HepG2 (cell line): ENCODE data around the gene HIPK2. TPM values are rescaled to one million over a fixed set of nuclear protein-coding genes. Genes with fewer than 3 reads are reported as not detected.
A peak's percentile ranks its signal among the peaks of the same experiment; 100 is the strongest.

ENCODE experiments used
- ATAC-seq: fragments of 200-7000 bp; cut with Tn5 transposase; 3 replicates; pipeline ENCODE4 v1.9.1; 2020; ENCODE audit warnings: mild to moderate bottlenecking, moderate library complexity
- BruUV-seq: library from RNA; stranded (reverse); fragments of 400-500 nt; replicated peaks from 2 replicates; lab custom pipeline; 2021; lab: Mats Ljungman, UMichigan
- CTCF ChIA-PET: fragments of 300-600 bp; formaldehyde crosslinking; extraction: SDS; loops from one replicate; lab custom pipeline; 2021; ENCODE audit warnings: low total read pairs, inconsistent platforms, low intra/inter-chr PET ratio; lab: Yijun Ruan, JAX
- POLR2A ChIA-PET: fragments of 350-600 bp; sonication (Branson Sonifier 250); formaldehyde crosslinking; loops from one replicate; lab custom pipeline; 2020; ENCODE audit warnings: antibody characterized with exemption, inconsistent platforms; lab: Yijun Ruan, JAX
- DNase-seq: peaks from one replicate; pipeline ENCODE4 v3.0.0-alpha.2; 2015; ENCODE audit warnings: low spot score
- FAIRE-seq: peaks from 3 replicates; lab custom pipeline; 2011; peaks lifted over from hg19 to GRCh38; lab: Jason Lieb, UNC
- H2AFZ ChIP-seq: one replicate; pipeline ENCODE4 v1.6.1; 2011; ENCODE audit warnings: low read length, inconsistent platforms
- H3K27ac ChIP-seq: fragments of 300-600 bp; 3 replicates; pipeline ENCODE4 v1.8.0; 2011; ENCODE audit warnings: mixed run types, mild to moderate bottlenecking, mixed read lengths, low read length, inconsistent platforms; ENCODE audit not compliant: insufficient read depth; ENCODE audit errors: extremely low read length
- H3K27me3 ChIP-seq, 2 experiments: fragments of 200-600 bp in 1 of 2; 2 replicates in 1 of 2; 3 replicates in 1 of 2; pipeline versions ENCODE4 v1.6.0 to v1.8.0; 2011; ENCODE audit warnings: low read length in 2 of 2, mild to moderate bottlenecking in 2 of 2, moderate library complexity in 2 of 2, inconsistent platforms in 1 of 2; ENCODE audit not compliant: insufficient read depth in 2 of 2, control insufficient read depth in 1 of 2
- H3K36me3 ChIP-seq, 2 experiments: fragments of 200-600 bp in 1 of 2; replicated peaks in 1 of 2; 2 replicates in 1 of 2; 3 replicates in 1 of 2; pipeline versions ENCODE4 v1.5.1 to v1.8.0; 2011; ENCODE audit warnings: low read length in 2 of 2, inconsistent platforms in 1 of 2; ENCODE audit not compliant: insufficient read depth in 2 of 2, control insufficient read depth in 1 of 2
- H3K4me1 ChIP-seq: 2 replicates; pipeline ENCODE4 v1.5.1; 2012; ENCODE audit warnings: low read length, inconsistent platforms; ENCODE audit not compliant: insufficient read depth
- H3K4me2 ChIP-seq: 2 replicates; pipeline ENCODE4 v1.6.0; 2011; ENCODE audit warnings: low read depth, low read length, inconsistent platforms
- H3K4me3 ChIP-seq, 3 experiments: fragments of 200-600 bp in 1 of 3; sonication (generic), shearing (Covaris generic) in 1 of 3; replicated peaks in 1 of 3; 2 replicates each; pipeline ENCODE4 v1.5.1; 2011 to 2016; ENCODE audit warnings: low read length in 3 of 3, inconsistent platforms in 2 of 3, low read depth in 2 of 3, mild to moderate bottlenecking in 2 of 3, control low read depth in 1 of 3, mixed read lengths in 1 of 3; ENCODE audit not compliant: insufficient read depth in 1 of 3
- H3K79me2 ChIP-seq: one replicate; pipeline ENCODE4 v1.6.1; 2011; ENCODE audit warnings: low read length, inconsistent platforms; ENCODE audit not compliant: insufficient read depth
- H3K9ac ChIP-seq: 2 replicates; pipeline ENCODE4 v1.6.0; 2011; ENCODE audit warnings: mild to moderate bottlenecking, low read depth, low read length, inconsistent platforms; ENCODE audit not compliant: insufficient read depth
- H3K9me3 ChIP-seq: 2 replicates; pipeline ENCODE4 v1.5.1; 2012; ENCODE audit warnings: mild to moderate bottlenecking, low read length
- H4K20me1 ChIP-seq: 2 replicates; pipeline ENCODE4 v1.6.0; 2011; ENCODE audit warnings: inconsistent platforms, mild to moderate bottlenecking, low read length, moderate library complexity; ENCODE audit not compliant: insufficient read depth
- ADNP ChIP-seq: sonication (generic); formaldehyde crosslinking; IDR thresholded peaks from 2 replicates; pipeline ENCODE4 v1.4.0; 2020; ENCODE audit warnings: missing genetic modification reagents
- ARNT2 ChIP-seq: sonication (generic); formaldehyde crosslinking; IDR thresholded peaks from 2 replicates; pipeline ENCODE4 v1.8.0; 2022; ENCODE audit warnings: mild to moderate bottlenecking, low read depth, missing genetic modification reagents, moderate library complexity
- BORCS8-MEF2B ChIP-seq: sonication (generic); formaldehyde crosslinking; IDR thresholded peaks from 2 replicates; pipeline ENCODE4 v1.8.0; 2022; ENCODE audit warnings: mild to moderate bottlenecking, missing genetic modification reagents
- CEBPB ChIP-seq: IDR thresholded peaks from 2 replicates; pipeline ENCODE4 v1.6.1; 2011; ENCODE audit warnings: low read depth, low read length, improper control_type of control experiment, borderline replicate concordance
- DR1 ChIP-seq: sonication (generic); formaldehyde crosslinking; IDR thresholded peaks from 2 replicates; pipeline ENCODE4 v1.8.0; 2021; ENCODE audit warnings: mild to moderate bottlenecking, missing genetic modification reagents, inconsistent platforms
- ERF ChIP-seq: IDR thresholded peaks from 2 replicates; pipeline ENCODE4 v1.6.1; 2018; ENCODE audit warnings: missing biosample characterization, missing genetic modification reagents
- HOXA3 ChIP-seq: sonication (generic); formaldehyde crosslinking; IDR thresholded peaks from 2 replicates; pipeline ENCODE4 v1.5.0; 2020; ENCODE audit warnings: missing genetic modification reagents
- KLF11 ChIP-seq: IDR thresholded peaks from 2 replicates; pipeline ENCODE4 v1.6.1; 2016; ENCODE audit warnings: missing compliant biosample characterization
- MAZ ChIP-seq, 2 experiments: sonication (generic) in 1 of 2; formaldehyde crosslinking in 1 of 2; IDR thresholded peaks; 2 replicates each; pipeline versions ENCODE4 v1.5.0 to v1.6.1; 2012 to 2020; ENCODE audit warnings: low read depth in 2 of 2, mild to moderate bottlenecking in 2 of 2, borderline replicate concordance in 1 of 2, improper control_type of control experiment in 1 of 2, low read length in 1 of 2, missing genetic modification reagents in 1 of 2, moderate library complexity in 1 of 2
- MEIS1 ChIP-seq: sonication (generic); formaldehyde crosslinking; IDR thresholded peaks from 2 replicates; pipeline ENCODE4 v1.9.0; 2021; ENCODE audit warnings: mild to moderate bottlenecking, missing genetic modification reagents, moderate library complexity, borderline replicate concordance
- PITX1 ChIP-seq: sonication (generic); formaldehyde crosslinking; IDR thresholded peaks from 2 replicates; pipeline ENCODE4 v1.5.1; 2020; ENCODE audit warnings: mild to moderate bottlenecking, missing genetic modification reagents
- PLSCR1 ChIP-seq: sonication (generic); formaldehyde crosslinking; IDR thresholded peaks from 2 replicates; pipeline ENCODE4 v1.5.0; 2020; ENCODE audit warnings: missing genetic modification reagents, mild to moderate bottlenecking, borderline replicate concordance
- SP5 ChIP-seq: IDR thresholded peaks from 2 replicates; pipeline ENCODE4 v1.6.1; 2016; ENCODE audit warnings: low read depth, borderline replicate concordance
- ZBTB1 ChIP-seq: sonication (generic); formaldehyde crosslinking; IDR thresholded peaks from 2 replicates; pipeline ENCODE4 v1.4.0; 2020; ENCODE audit warnings: missing genetic modification reagents, borderline replicate concordance
- ZBTB33 ChIP-seq: sonication (generic); formaldehyde crosslinking; IDR thresholded peaks from 2 replicates; pipeline ENCODE4 v1.4.0; 2020; ENCODE audit warnings: missing genetic modification reagents
- ZBTB38 ChIP-seq: sonication (generic); formaldehyde crosslinking; IDR thresholded peaks from 2 replicates; pipeline ENCODE4 v1.5.1; 2020; ENCODE audit warnings: mild to moderate bottlenecking, missing genetic modification reagents
- ZBTB7B ChIP-seq: sonication (generic); formaldehyde crosslinking; IDR thresholded peaks from 2 replicates; pipeline ENCODE4 v1.4.0; 2020; ENCODE audit warnings: missing genetic modification reagents
- ZFP36 ChIP-seq: fragments of 150-350 bp; IDR thresholded peaks from 2 replicates; pipeline ENCODE4 v1.6.1; 2018; ENCODE audit warnings: borderline replicate concordance, low read length, low read depth; ENCODE audit not compliant: partially characterized antibody
- ZNF205 ChIP-seq: IDR thresholded peaks from 2 replicates; pipeline ENCODE4 v1.6.1; 2018; ENCODE audit warnings: missing biosample characterization, missing genetic modification reagents
- ZNF333 ChIP-seq: sonication (generic); formaldehyde crosslinking; IDR thresholded peaks from 2 replicates; pipeline ENCODE4 v1.4.0; 2020; ENCODE audit warnings: mild to moderate bottlenecking, missing genetic modification reagents, borderline replicate concordance
- ZNF562 ChIP-seq: sonication (generic); formaldehyde crosslinking; IDR thresholded peaks from 2 replicates; pipeline ENCODE4 v1.8.0; 2022; ENCODE audit warnings: missing genetic modification reagents, borderline replicate concordance
- ZNF704 ChIP-seq: sonication (generic); formaldehyde crosslinking; IDR thresholded peaks from 2 replicates; pipeline ENCODE4 v1.8.1; 2023; ENCODE audit warnings: mild to moderate bottlenecking, inconsistent platforms, moderate library complexity, missing genetic modification reagents, borderline replicate concordance
- ZNF777 ChIP-seq: sonication (generic); formaldehyde crosslinking; IDR thresholded peaks from 2 replicates; pipeline ENCODE4 v1.4.0; 2020; ENCODE audit warnings: missing genetic modification reagents
- WGBS: methylation state at CpG from one replicate; pipeline ENCODE4 v1.1.6; 2017; ENCODE audit warnings: low lambda C conversion rate; 5-methylcytosine and 5-hydroxymethylcytosine counted together
- in situ Hi-C: cut with HindIII; loops from 2 replicates; pipeline ENCODE4 v1.10.0; 2017; ENCODE audit warnings: low pct_unique_long_range_greater_than_20kb; ENCODE audit not compliant: extremely low pct_ligation_motif_present
- intact Hi-C: fragments of 100-400 bp; cut with micrococcal nuclease; formaldehyde crosslinking; loops from one replicate; pipeline ENCODE4 v1.10.0; 2022; ENCODE audit not compliant: unreplicated experiment
- polyA plus RNA-seq, 8 experiments: library from polyadenylated mRNA; depleted of rRNA in 3 of 8; stranded (reverse) in 7 of 8; unstranded in 1 of 8; fragments of >200 nt; fragmentation: Illumina TruSeq in 4 of 8; extraction: Trizol in 4 of 8; gene quantifications; 2 replicates each; pipeline versions ENCODE4 v1.2.1 to v1.2.3, GENCODE V29; 2011 to 2016; ENCODE audit warnings: low read depth in 4 of 8, missing spikeins in 1 of 8, mixed read lengths in 1 of 8; ENCODE audit not compliant: insufficient read depth in 1 of 8
- total RNA-seq, 5 experiments: library from RNA; depleted of rRNA; stranded (reverse); fragments of >200 nt; fragmentation: Illumina TruSeq; extraction: Trizol; gene quantifications; 2 replicates each; pipeline ENCODE4 v1.2.3, GENCODE V29; 2016; ENCODE audit warnings: low read depth in 1 of 5

HIPK2 gene
- total and polyA plus RNA-seq, 2 of the 13 experiments (the other 11 are each of a cell fraction or from before 2014, with no cell fraction given): 14.4 to 20.2 TPM

GRCh38 chr7:139772873-139773272 is 4.9 kb downstream of the HIPK2 start:
- Histone ChIP-seq H3K4me1 (peaks cover 67% of the 10 kb centered on the region), H3K9ac (no peak overlapping the region), H3K9me3 (no peaks in the 10 kb centered on the region), H3K27ac (no peak overlapping the region), H3K36me3 (peaks cover 12 to 31% of the 10 kb centered on the region in 2 experiments), H3K27me3 (no peaks in the 10 kb centered on the region; a peak in 1 of 5 replicates), H3K79me2 (peaks cover 93% of the 10 kb centered on the region), H3K4me3 (no peak overlapping the region), H2AFZ (no peak overlapping the region), H3K4me2 (peak overlapping the region; percentile 41; the same call in 1 of the 2 replicates), H4K20me1 (peaks cover 20% of the 10 kb centered on the region)
- in situ Hi-C loops: loop anchor here (10.0 kb wide), 1 partner anchor 128 kb away; no protein-coding TSS in a partner anchor
- ATAC-seq: no peak
- POLR2A ChIA-PET: no interaction called here
- no peak for FAIRE-seq
- CTCF ChIA-PET: no interaction called here
- BruUV-seq: no TSS peak
- 84% methylated on average over 6 of the region's 6 CpGs for WGBS
- intact Hi-C loops: loop anchor here (2.0 kb wide), 1 partner anchor 34 kb away; no protein-coding TSS in a partner anchor
- DNase-seq: no peak
- TF ChIP-seq KLF11 (CRISPR knock-in tag) (no peak), ZBTB33 (CRISPR knock-in tag) (peak; percentile 50; the same call in 1 of the 2 replicates), DR1 (CRISPR knock-in tag) (no peak), ZNF333 (CRISPR knock-in tag) (no peak), ZBTB1 (CRISPR knock-in tag) (no peak), PLSCR1 (CRISPR knock-in tag) (no peak), SP5 (CRISPR knock-in tag) (0 out of 2 replicates have a peak, but pooled peaks have one; percentile 10), ERF (no peak), PITX1 (no peak), ZNF777 (no peak), ZNF562 (CRISPR knock-in tag) (no peak), ADNP (CRISPR knock-in tag) (no peak), MAZ (IDR thresholded peaks at IDR 0.05; ENCODE audit: borderline replicate concordance, low read depth, low read length) (no peak), MAZ (CRISPR knock-in tag; IDR thresholded peaks at IDR 0.05; ENCODE audit: low read depth) (no peak), BORCS8-MEF2B (CRISPR knock-in tag) (no peak), CEBPB (no peak), ZBTB38 (peak; percentile 69; the same call in 1 of the 2 replicates), ZNF704 (CRISPR knock-in tag) (no peak), ZFP36 (no peak), ZBTB7B (no peak), HOXA3 (peak; percentile 39; the same call in 1 of the 2 replicates), ARNT2 (CRISPR knock-in tag) (no peak), ZNF205 (no peak), MEIS1 (no peak)
